GM19035 (cell line): ENCODE measurements around the gene DIP2C.
"Not testable (repeated sequence)": the region's sequence is repeated elsewhere in the genome, so short reads cannot be mapped to it uniquely, and the experiment has no call there.

Experiments used
- ATAC-seq: cut with Tn5 transposase; IDR thresholded peaks from one replicate; pipeline ENCODE4 v1.9.1; 2021; ENCODE audit not compliant: unreplicated experiment

DIP2C gene

GRCh38 chr10:661597-662222, 27.8 kb downstream of the DIP2C start:
- no peak for ATAC-seq

- ATAC-seq: no peak
These were observed 28.4 kb downstream of the DIP2C start for GRCh38 chr10:660970-661596.

- ATAC-seq: no peak
These were observed 29.0 kb downstream of the DIP2C start for GRCh38 chr10:660413-660969.

- ATAC-seq: no peak
These were observed 29.8 kb downstream of the DIP2C start for GRCh38 chr10:659688-660141.

GRCh38 chr10:657816-658350, 31.6 kb downstream of the DIP2C start:
- ATAC-seq: not testable (repeated sequence)

- ATAC-seq: no peak
These were observed 32.6 kb downstream of the DIP2C start for GRCh38 chr10:656883-657282.

- no peak for ATAC-seq
These were observed 34.3 kb downstream of the DIP2C start for GRCh38 chr10:655184-655583.

GRCh38 chr10:654647-654996, 34.8 kb downstream of the DIP2C start:
- no peak for ATAC-seq

- no peak for ATAC-seq
These were observed 35.3 kb downstream of the DIP2C start for GRCh38 chr10:653991-654646.

- ATAC-seq: not testable (repeated sequence)
These were observed 36.5 kb downstream of the DIP2C start for GRCh38 chr10:652832-653459.

- no peak for ATAC-seq
These were observed 37.2 kb downstream of the DIP2C start for GRCh38 chr10:652233-652632.

GRCh38 chr10:651692-652091, 37.8 kb downstream of the DIP2C start:
- ATAC-seq: no peak

- ATAC-seq: no peak
These were observed 38.4 kb downstream of the DIP2C start for GRCh38 chr10:650886-651615.

GRCh38 chr10:650441-650851, 39.0 kb downstream of the DIP2C start:
- ATAC-seq: no peak

GRCh38 chr10:649798-650440, 39.5 kb downstream of the DIP2C start:
- ATAC-seq: no peak

GRCh38 chr10:649445-649797, 40.0 kb downstream of the DIP2C start:
- ATAC-seq: no peak

- ATAC-seq: not testable (repeated sequence)
These were observed 42.4 kb downstream of the DIP2C start for GRCh38 chr10:647019-647418.

GRCh38 chr10:646118-646524, 43.3 kb downstream of the DIP2C start:
- no peak for ATAC-seq

GRCh38 chr10:644943-645334, 44.5 kb downstream of the DIP2C start:
- ATAC-seq: no peak
